ENCODE data around the gene OPN1MW.
"Not testable (repeated sequence)": the region's sequence is repeated elsewhere in the genome, so short reads cannot be mapped to it uniquely, and the experiment has no call there.

OPN1MW gene

DNA sequence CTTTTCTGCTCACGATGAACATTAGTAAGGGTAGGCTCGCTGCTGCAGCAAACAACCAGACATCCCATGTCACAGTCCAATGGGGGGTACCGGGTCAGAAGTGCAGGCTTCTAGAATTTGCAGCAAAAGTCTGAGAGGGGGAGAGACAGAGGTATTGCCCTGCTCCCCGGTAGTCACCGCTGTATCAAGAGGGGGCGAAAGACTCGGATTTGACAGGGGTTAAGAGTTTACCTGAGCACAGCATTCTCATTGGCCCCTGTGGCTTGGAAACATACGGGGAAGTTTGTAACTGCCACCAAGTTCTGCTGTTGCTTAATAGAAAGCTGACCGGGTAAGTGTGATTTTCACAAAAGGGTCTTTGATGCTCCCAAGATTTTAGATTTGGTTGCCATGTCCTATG, 28.7 kb downstream of the OPN1MW start:
- DNase-seq; H3K36me3 ChIP-seq (replicated peaks; ENCODE audit: insufficient read depth, low read length); H3K4me3 ChIP-seq (ENCODE audit: low read length); H3K9ac ChIP-seq (ENCODE audit: low read length); H3K9me3 ChIP-seq (replicated peaks; ENCODE audit: insufficient read depth, low read length); H3F3A ChIP-seq (ENCODE audit: insufficient read depth, low read length); H3K9me2 ChIP-seq (replicated peaks; ENCODE audit: insufficient read depth, low read length); H3K27me3 ChIP-seq (replicated peaks; ENCODE audit: insufficient read depth, low read length); H4K20me1 ChIP-seq (ENCODE audit: insufficient read depth, low read length); H2AFZ ChIP-seq (ENCODE audit: low read length); H3K4me1 ChIP-seq (ENCODE audit: low read length); H3K27ac ChIP-seq (ENCODE audit: low read length); H3K4me2 ChIP-seq (ENCODE audit: low read depth, low read length); H3K79me2 ChIP-seq (ENCODE audit: low read length): not testable (repeated sequence)

DNA sequence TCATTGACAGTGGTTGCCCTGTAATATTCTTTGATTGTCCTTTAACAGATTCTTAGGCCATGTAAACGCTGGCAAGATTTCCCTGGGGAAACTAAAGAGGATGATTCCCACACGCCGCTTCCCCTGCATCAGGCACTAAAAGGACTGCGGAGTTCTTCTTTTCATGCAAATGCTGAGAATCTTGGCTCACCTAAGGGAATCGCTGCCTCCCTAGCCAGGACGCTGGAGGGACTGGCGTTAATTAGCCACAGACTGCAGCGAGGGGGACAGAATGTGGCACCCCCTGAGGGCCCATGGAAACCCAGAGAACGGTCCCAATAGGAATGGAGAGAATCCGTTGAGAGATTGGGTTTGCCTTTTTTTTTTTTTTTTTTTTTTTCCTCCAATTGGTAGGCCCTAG, 29.1 kb downstream of the OPN1MW start:
- not testable (repeated sequence) for H3K4me1 ChIP-seq (ENCODE audit: low read length); H3K9me2 ChIP-seq (replicated peaks; ENCODE audit: insufficient read depth, low read length); H3K36me3 ChIP-seq (replicated peaks; ENCODE audit: insufficient read depth, low read length); H3K9ac ChIP-seq (ENCODE audit: low read length); H3F3A ChIP-seq (ENCODE audit: insufficient read depth, low read length); DNase-seq; H3K79me2 ChIP-seq (ENCODE audit: low read length); H2AFZ ChIP-seq (ENCODE audit: low read length); H3K4me2 ChIP-seq (ENCODE audit: low read depth, low read length); H3K9me3 ChIP-seq (replicated peaks; ENCODE audit: insufficient read depth, low read length); H3K27me3 ChIP-seq (replicated peaks; ENCODE audit: insufficient read depth, low read length); H3K4me3 ChIP-seq (ENCODE audit: low read length); H3K27ac ChIP-seq (ENCODE audit: low read length); H4K20me1 ChIP-seq (ENCODE audit: insufficient read depth, low read length)

DNA sequence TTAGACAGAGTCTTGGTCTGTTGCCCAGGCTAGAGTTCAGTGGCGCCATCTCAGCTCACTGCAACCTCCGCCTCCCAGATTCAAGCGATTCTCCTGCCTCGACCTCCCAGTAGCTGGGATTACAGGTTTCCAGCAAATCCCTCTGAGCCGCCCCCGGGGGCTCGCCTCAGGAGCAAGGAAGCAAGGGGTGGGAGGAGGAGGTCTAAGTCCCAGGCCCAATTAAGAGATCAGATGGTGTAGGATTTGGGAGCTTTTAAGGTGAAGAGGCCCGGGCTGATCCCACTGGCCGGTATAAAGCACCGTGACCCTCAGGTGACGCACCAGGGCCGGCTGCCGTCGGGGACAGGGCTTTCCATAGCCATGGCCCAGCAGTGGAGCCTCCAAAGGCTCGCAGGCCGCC, 37.1 kb downstream of the OPN1MW start, which contains the start of gene OPN1MW2:
Gene OPN1MW2 (plus strand): TSS at position 301 of the 400 bp plus-strand sequence. CDS start 60 bp downstream, at position 361.
- H3K9me3 ChIP-seq (replicated peaks; ENCODE audit: insufficient read depth, low read length); H3K9me2 ChIP-seq (replicated peaks; ENCODE audit: insufficient read depth, low read length); H3K79me2 ChIP-seq (ENCODE audit: low read length); H4K20me1 ChIP-seq (ENCODE audit: insufficient read depth, low read length); H2AFZ ChIP-seq (ENCODE audit: low read length); DNase-seq; H3K9ac ChIP-seq (ENCODE audit: low read length); H3F3A ChIP-seq (ENCODE audit: insufficient read depth, low read length); H3K36me3 ChIP-seq (replicated peaks; ENCODE audit: insufficient read depth, low read length); H3K4me3 ChIP-seq (ENCODE audit: low read length); H3K4me2 ChIP-seq (ENCODE audit: low read depth, low read length); H3K4me1 ChIP-seq (ENCODE audit: low read length); H3K27me3 ChIP-seq (replicated peaks; ENCODE audit: insufficient read depth, low read length); H3K27ac ChIP-seq (ENCODE audit: low read length): not testable (repeated sequence)

DNA sequence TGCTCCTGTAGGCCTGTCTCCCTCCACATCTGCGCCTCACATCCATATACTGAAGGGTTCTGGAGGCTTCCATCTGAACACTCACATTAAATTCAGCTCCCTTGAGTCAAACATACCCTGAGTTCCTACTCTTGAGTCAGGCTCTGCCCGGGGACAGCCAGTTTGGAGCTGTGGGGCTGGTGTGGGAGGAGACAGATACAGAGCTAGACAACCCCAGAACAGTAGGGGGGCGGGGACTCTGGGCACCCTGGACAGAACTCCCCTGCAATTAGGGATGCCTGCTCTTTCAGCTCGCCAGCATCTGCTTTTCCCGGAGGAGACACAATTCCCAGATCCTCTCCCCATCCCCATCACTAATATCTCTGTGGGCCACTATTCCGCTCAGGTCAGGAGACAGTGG, 42.9 kb downstream of the OPN1MW start:
- H3K4me2 ChIP-seq (ENCODE audit: low read depth, low read length); H3K27ac ChIP-seq (ENCODE audit: low read length); H3K79me2 ChIP-seq (ENCODE audit: low read length); H4K20me1 ChIP-seq (ENCODE audit: insufficient read depth, low read length); H3K36me3 ChIP-seq (replicated peaks; ENCODE audit: insufficient read depth, low read length); H3K9me3 ChIP-seq (replicated peaks; ENCODE audit: insufficient read depth, low read length); DNase-seq; H3K4me1 ChIP-seq (ENCODE audit: low read length); H3F3A ChIP-seq (ENCODE audit: insufficient read depth, low read length); H2AFZ ChIP-seq (ENCODE audit: low read length); H3K27me3 ChIP-seq (replicated peaks; ENCODE audit: insufficient read depth, low read length); H3K4me3 ChIP-seq (ENCODE audit: low read length); H3K9me2 ChIP-seq (replicated peaks; ENCODE audit: insufficient read depth, low read length); H3K9ac ChIP-seq (ENCODE audit: low read length): not testable (repeated sequence)

DNA sequence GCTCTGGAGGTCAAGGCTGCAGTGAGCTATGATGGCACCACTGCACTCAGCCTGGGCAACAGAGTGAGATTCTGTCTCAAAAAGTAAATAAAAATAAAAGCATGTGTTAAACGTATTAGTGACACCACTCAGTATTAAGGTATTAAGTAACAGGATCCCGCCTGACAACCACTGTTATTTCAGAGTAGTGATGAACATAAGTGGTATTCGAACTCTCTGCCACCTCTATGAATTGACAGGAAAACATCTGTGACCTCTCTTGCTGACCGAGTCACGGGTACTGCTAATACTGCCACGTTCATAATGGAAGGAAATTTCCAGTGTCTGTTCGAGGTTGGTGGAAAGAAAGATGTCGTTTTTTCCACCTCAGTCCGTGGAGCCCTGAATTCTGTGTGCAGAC, 44.3 kb downstream of the OPN1MW start:
- not testable (repeated sequence) for H3K9ac ChIP-seq (ENCODE audit: low read length); H3K27me3 ChIP-seq (replicated peaks; ENCODE audit: insufficient read depth, low read length); H3K9me2 ChIP-seq (replicated peaks; ENCODE audit: insufficient read depth, low read length); H3K4me3 ChIP-seq (ENCODE audit: low read length); H3K36me3 ChIP-seq (replicated peaks; ENCODE audit: insufficient read depth, low read length); H3F3A ChIP-seq (ENCODE audit: insufficient read depth, low read length); H3K4me2 ChIP-seq (ENCODE audit: low read depth, low read length); H2AFZ ChIP-seq (ENCODE audit: low read length); H3K4me1 ChIP-seq (ENCODE audit: low read length); H3K27ac ChIP-seq (ENCODE audit: low read length); H3K79me2 ChIP-seq (ENCODE audit: low read length); H4K20me1 ChIP-seq (ENCODE audit: insufficient read depth, low read length); H3K9me3 ChIP-seq (replicated peaks; ENCODE audit: insufficient read depth, low read length); DNase-seq

DNA sequence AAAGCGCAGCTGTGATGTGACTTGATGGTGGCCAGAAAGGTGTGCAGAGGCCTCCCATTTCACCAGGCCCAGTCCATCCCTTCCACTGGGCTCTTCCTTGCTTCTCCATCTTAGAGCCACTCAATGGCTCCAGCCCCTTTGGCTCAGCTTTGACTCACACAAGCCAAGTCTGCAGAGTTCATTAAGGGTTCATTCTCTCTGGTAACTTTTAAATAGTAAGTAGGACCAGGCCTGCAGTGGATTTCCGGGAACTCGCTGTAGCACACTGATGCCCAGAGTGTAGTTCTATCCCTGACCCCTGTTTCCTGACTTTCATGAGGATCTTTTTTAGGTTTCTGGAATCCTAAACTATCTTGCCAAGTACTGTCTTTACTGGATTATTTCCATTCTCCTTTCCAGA, 49.0 kb downstream of the OPN1MW start:
- not testable (repeated sequence) for H3K4me2 ChIP-seq (ENCODE audit: low read depth, low read length); H3K9me2 ChIP-seq (replicated peaks; ENCODE audit: insufficient read depth, low read length)

DNA sequence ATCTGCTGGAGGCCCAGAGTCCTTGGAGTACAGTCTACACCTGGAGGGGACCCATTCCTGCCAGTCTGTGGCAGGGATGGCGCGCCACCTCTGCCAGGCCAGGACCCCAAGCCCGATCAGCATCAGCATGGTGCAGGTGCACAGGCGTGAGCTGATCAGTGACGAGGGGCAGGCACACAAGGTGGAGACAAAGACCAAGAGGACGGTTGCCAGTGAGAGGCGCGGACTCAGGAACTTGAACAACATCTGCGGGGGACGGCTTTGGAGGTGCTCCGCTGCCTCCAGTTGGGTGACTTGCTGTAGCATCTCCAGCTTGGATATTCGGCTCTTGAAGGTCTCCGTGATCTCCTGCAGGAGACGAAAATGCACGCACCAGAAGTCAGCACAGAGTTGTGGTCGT, 51.2 kb downstream of the OPN1MW start:
- not testable (repeated sequence) for H3K9ac ChIP-seq (ENCODE audit: low read length); H3K9me3 ChIP-seq (replicated peaks; ENCODE audit: insufficient read depth, low read length); H4K20me1 ChIP-seq (ENCODE audit: insufficient read depth, low read length); H3K27ac ChIP-seq (ENCODE audit: low read length); H3K4me3 ChIP-seq (ENCODE audit: low read length); H2AFZ ChIP-seq (ENCODE audit: low read length); DNase-seq; H3K27me3 ChIP-seq (replicated peaks; ENCODE audit: insufficient read depth, low read length); H3K9me2 ChIP-seq (replicated peaks; ENCODE audit: insufficient read depth, low read length); H3K4me1 ChIP-seq (ENCODE audit: low read length); H3K4me2 ChIP-seq (ENCODE audit: low read depth, low read length); H3K36me3 ChIP-seq (replicated peaks; ENCODE audit: insufficient read depth, low read length); H3K79me2 ChIP-seq (ENCODE audit: low read length); H3F3A ChIP-seq (ENCODE audit: insufficient read depth, low read length)

More for the DNA sequence above, 49.0 kb downstream of the OPN1MW start:
- H3K27ac ChIP-seq (ENCODE audit: low read length); H3K36me3 ChIP-seq (replicated peaks; ENCODE audit: insufficient read depth, low read length); H3F3A ChIP-seq (ENCODE audit: insufficient read depth, low read length); H3K79me2 ChIP-seq (ENCODE audit: low read length); H3K27me3 ChIP-seq (replicated peaks; ENCODE audit: insufficient read depth, low read length); H3K4me3 ChIP-seq (ENCODE audit: low read length); H4K20me1 ChIP-seq (ENCODE audit: insufficient read depth, low read length); H3K4me1 ChIP-seq (ENCODE audit: low read length); H3K9ac ChIP-seq (ENCODE audit: low read length); H2AFZ ChIP-seq (ENCODE audit: low read length); H3K9me3 ChIP-seq (replicated peaks; ENCODE audit: insufficient read depth, low read length); DNase-seq: not testable (repeated sequence)

DNA sequence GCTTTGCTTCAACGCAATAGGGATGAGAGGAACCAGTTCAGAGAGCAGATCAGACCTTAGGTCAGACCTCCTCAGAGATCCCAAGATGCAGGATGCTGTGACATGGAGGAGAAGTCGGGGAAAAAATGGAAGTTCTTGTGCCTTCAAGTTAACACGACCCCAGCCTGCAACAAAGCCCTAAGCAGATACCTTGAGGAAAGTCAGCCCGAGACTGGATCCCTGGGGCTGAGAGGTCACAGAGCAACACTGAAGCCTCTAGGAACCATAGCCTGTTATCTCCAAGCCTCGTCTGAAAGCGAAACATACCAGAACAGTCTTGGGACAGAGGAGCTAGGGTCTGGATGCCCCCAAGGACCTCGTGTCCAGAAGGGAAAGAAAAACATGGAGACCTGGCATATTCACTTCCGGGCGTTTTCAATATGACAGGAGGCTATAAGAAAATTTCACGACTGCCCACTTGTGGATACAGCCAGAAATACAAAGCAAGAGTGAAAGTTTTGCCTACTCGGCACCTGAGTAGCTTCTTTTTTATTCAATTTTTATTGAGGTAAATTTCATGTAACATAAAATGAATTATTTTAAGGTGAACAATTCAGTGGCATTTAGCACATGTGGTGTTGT, 56.7 kb downstream of the OPN1MW start:
- not testable (repeated sequence) for H4K20me1 ChIP-seq (ENCODE audit: insufficient read depth, low read length); H2AFZ ChIP-seq (ENCODE audit: low read length); H3K36me3 ChIP-seq (replicated peaks; ENCODE audit: insufficient read depth, low read length); H3F3A ChIP-seq (ENCODE audit: insufficient read depth, low read length); H3K4me2 ChIP-seq (ENCODE audit: low read depth, low read length); H3K79me2 ChIP-seq (ENCODE audit: low read length); H3K9me2 ChIP-seq (replicated peaks; ENCODE audit: insufficient read depth, low read length); H3K9me3 ChIP-seq (replicated peaks; ENCODE audit: insufficient read depth, low read length); H3K4me1 ChIP-seq (ENCODE audit: low read length); H3K27me3 ChIP-seq (replicated peaks; ENCODE audit: insufficient read depth, low read length); H3K9ac ChIP-seq (ENCODE audit: low read length); H3K27ac ChIP-seq (ENCODE audit: low read length); H3K4me3 ChIP-seq (ENCODE audit: low read length); DNase-seq

Measured in MM.1S (cell line).